K562 (cell line): Measurements from ENCODE around the gene LPIN1. TPM values are rescaled to one million over a fixed set of nuclear protein-coding genes. Genes with fewer than 3 reads are reported as not detected.

Source experiments
- HNRNPUL1 ChIP-seq: fragments of 200-400 bp; formaldehyde crosslinking; IDR thresholded peaks from 2 replicates; pipeline ENCODE4 v1.6.1; 2017; ENCODE audit warnings: low read length
- KLF16 ChIP-seq: IDR thresholded peaks from 2 replicates; pipeline ENCODE4 v1.6.1; 2016; ENCODE audit warnings: antibody characterized with exemption
- NCOR1 ChIP-seq: fragments of 450-650 bp; IDR thresholded peaks from 2 replicates; pipeline ENCODE4 v1.6.1; 2016; ENCODE audit warnings: mild to moderate bottlenecking, moderate library complexity
- NR4A1 ChIP-seq, 2 experiments: fragments of 250-450 bp in 1 of 2; fragments of 450-650 bp in 1 of 2; sonication (Bioruptor Pico) in 1 of 2; IDR thresholded peaks; 2 replicates each; pipeline versions ENCODE4 v1.4.0 to v1.6.1; 2016 to 2020; ENCODE audit warnings: mild to moderate bottlenecking in 2 of 2, missing compliant biosample characterization in 1 of 2, missing genetic modification characterization in 1 of 2, moderate library complexity in 1 of 2
- SPI1 ChIP-seq: IDR thresholded peaks from 2 replicates; pipeline ENCODE4 v1.6.1; 2011; ENCODE audit warnings: low read depth, low read length, control low read depth, borderline replicate concordance
- STAT5A ChIP-seq: IDR thresholded peaks from 2 replicates; pipeline ENCODE4 v1.6.1; 2012; ENCODE audit warnings: low read length, inconsistent platforms, borderline replicate concordance
- TBL1XR1 ChIP-seq, 2 experiments: IDR thresholded peaks; 2 replicates each; pipeline ENCODE4 v1.6.1; 2012; ENCODE audit warnings: improper control_type of control experiment in 2 of 2, low read length in 2 of 2, mild to moderate bottlenecking in 1 of 2
- TCF3 ChIP-seq: sonication (generic); formaldehyde crosslinking; IDR thresholded peaks from 2 replicates; pipeline ENCODE4 v1.4.0; 2020; ENCODE audit warnings: mild to moderate bottlenecking, missing genetic modification reagents
- TEAD4 ChIP-seq, 2 experiments: sonication (generic) in 1 of 2; formaldehyde crosslinking in 1 of 2; IDR thresholded peaks; 2 replicates each; pipeline versions ENCODE4 v1.6.1 to v1.8.0; 2012 to 2022; ENCODE audit warnings: borderline replicate concordance in 1 of 2, inconsistent platforms in 1 of 2, low read length in 1 of 2, mild to moderate bottlenecking in 1 of 2, missing genetic modification reagents in 1 of 2
- ZNF77 ChIP-seq: fragments of 250-450 bp; sonication (Bioruptor Pico); IDR thresholded peaks from 2 replicates; pipeline ENCODE4 v1.5.0; 2020
- polyA plus RNA-seq, 8 experiments: library from polyadenylated mRNA; depleted of rRNA in 4 of 8; stranded (reverse) in 5 of 8; unstranded in 3 of 8; fragments of >200 nt; fragmentation: Nextera tagmentation in 2 of 8; fragmentation: Illumina TruSeq in 1 of 8; extraction: Ambion mirVana in 2 of 8; extraction: Trizol in 1 of 8; gene quantifications; 2 replicates each; pipeline versions ENCODE4 v1.2.1 to v1.2.3, GENCODE V29; 2011 to 2014; ENCODE audit warnings: inconsistent platforms in 1 of 8, missing spikeins in 1 of 8
- total RNA-seq, 7 experiments: library from RNA; depleted of rRNA in 6 of 7; stranded (reverse); fragments of >200 nt in 6 of 7; fragmentation: Illumina TruSeq in 2 of 7; extraction: Trizol in 2 of 7; gene quantifications; 2 replicates each; pipeline versions ENCODE4 v1.2.1 to v1.2.3, GENCODE V29; 2011 to 2021; ENCODE audit warnings: low replicate concordance in 1 of 7
- TF ChIP-seq, protein P1 (sequence below), 2 experiments: fragments of 450-650 bp in 1 of 2; sonication (generic) in 1 of 2; formaldehyde crosslinking in 1 of 2; IDR thresholded peaks; 2 replicates each; pipeline versions ENCODE4 v1.7.1 to v1.9.0; 2016 to 2022; ENCODE audit warnings: inconsistent platforms in 1 of 2, mild to moderate bottlenecking in 1 of 2, missing genetic modification reagents in 1 of 2
- TF ChIP-seq, protein P2 (sequence below): fragments of 200-800 bp; sonication (Bioruptor generic); IDR thresholded peaks from 2 replicates; pipeline ENCODE4 v1.6.1; 2017; ENCODE audit warnings: missing genetic modification characterization, missing compliant biosample characterization
- TF ChIP-seq, protein P3 (sequence below): sonication (generic); formaldehyde crosslinking; IDR thresholded peaks from 2 replicates; pipeline ENCODE4 v1.8.0; 2022; ENCODE audit warnings: mild to moderate bottlenecking, missing genetic modification reagents

LPIN1 gene
- total and polyA plus RNA-seq, 9 of the 15 experiments (the other 6 are each of a cell fraction or from before 2014, with no cell fraction given) = 9.2 to 84.0 (median 27.8) TPM

DNA sequence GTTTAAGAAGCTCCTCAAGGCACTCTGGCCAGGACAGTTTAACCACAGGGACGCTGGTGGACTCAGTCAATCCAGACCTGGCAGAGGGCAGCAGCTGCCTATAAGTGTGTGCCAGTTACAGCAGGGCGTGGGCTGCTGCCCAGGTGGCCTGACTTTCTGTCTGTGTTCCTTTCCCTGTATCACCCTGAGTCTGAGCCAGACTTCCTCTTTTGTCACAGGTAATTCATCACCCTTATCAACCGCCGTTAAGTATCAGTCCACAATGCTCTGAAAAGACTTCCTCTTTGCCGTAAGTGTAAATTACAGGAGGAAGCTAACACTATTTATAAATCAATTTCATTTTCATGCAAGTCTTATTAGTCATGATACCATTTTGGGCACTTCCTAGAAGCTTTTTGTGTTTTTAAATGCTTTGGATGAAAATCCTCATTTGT is 7.0 kb downstream of the LPIN1 start (continued):
- TF ChIP-seq, protein P1, sequence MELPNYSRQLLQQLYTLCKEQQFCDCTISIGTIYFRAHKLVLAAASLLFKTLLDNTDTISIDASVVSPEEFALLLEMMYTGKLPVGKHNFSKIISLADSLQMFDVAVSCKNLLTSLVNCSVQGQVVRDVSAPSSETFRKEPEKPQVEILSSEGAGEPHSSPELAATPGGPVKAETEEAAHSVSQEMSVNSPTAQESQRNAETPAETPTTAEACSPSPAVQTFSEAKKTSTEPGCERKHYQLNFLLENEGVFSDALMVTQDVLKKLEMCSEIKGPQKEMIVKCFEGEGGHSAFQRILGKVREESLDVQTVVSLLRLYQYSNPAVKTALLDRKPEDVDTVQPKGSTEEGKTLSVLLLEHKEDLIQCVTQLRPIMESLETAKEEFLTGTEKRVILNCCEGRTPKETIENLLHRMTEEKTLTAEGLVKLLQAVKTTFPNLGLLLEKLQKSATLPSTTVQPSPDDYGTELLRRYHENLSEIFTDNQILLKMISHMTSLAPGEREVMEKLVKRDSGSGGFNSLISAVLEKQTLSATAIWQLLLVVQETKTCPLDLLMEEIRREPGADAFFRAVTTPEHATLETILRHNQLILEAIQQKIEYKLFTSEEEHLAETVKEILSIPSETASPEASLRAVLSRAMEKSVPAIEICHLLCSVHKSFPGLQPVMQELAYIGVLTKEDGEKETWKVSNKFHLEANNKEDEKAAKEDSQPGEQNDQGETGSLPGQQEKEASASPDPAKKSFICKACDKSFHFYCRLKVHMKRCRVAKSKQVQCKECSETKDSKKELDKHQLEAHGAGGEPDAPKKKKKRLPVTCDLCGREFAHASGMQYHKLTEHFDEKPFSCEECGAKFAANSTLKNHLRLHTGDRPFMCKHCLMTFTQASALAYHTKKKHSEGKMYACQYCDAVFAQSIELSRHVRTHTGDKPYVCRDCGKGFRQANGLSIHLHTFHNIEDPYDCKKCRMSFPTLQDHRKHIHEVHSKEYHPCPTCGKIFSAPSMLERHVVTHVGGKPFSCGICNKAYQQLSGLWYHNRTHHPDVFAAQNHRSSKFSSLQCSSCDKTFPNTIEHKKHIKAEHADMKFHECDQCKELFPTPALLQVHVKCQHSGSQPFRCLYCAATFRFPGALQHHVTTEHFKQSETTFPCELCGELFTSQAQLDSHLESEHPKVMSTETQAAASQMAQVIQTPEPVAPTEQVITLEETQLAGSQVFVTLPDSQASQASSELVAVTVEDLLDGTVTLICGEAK (IDR thresholded peaks at IDR 0.05) = no peak
- TF ChIP-seq, protein P1 (CRISPR knock-in tag; IDR thresholded peaks at IDR 0.05) = no peak
- TF ChIP-seq TEAD4 (IDR thresholded peaks at IDR 0.05; ENCODE audit: low read length) (peak; percentile 77), TEAD4 (CRISPR knock-in tag; IDR thresholded peaks at IDR 0.05; ENCODE audit: borderline replicate concordance) (no peak), SPI1 (peak; percentile 100), TCF3 (CRISPR knock-in tag) (peak; percentile 60), NR4A1 (CRISPR knock-in tag; IDR thresholded peaks at IDR 0.05) (peak; percentile 24; the same call in 1 of the 2 replicates), NR4A1 (tag; IDR thresholded peaks at IDR 0.05) (no peak), NCOR1 (peak; percentile 55; the same call in 1 of the 2 replicates), KLF16 (peak; percentile 66; the same call in 1 of the 2 replicates), ZNF77 (CRISPR knock-in tag) (no peak), HNRNPUL1 (no peak), STAT5A (peak; percentile 35; the same call in 1 of the 2 replicates), TBL1XR1 (IDR thresholded peaks at IDR 0.05; ENCODE audit: low read length in 2 of 2) (peak in 1 of 2 experiments; percentile 52; a peak in 1 of 4 replicates)
- TF ChIP-seq, protein P2, sequence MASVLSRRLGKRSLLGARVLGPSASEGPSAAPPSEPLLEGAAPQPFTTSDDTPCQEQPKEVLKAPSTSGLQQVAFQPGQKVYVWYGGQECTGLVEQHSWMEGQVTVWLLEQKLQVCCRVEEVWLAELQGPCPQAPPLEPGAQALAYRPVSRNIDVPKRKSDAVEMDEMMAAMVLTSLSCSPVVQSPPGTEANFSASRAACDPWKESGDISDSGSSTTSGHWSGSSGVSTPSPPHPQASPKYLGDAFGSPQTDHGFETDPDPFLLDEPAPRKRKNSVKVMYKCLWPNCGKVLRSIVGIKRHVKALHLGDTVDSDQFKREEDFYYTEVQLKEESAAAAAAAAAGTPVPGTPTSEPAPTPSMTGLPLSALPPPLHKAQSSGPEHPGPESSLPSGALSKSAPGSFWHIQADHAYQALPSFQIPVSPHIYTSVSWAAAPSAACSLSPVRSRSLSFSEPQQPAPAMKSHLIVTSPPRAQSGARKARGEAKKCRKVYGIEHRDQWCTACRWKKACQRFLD (CRISPR knock-in tag) = peak; percentile 39; the same call in 1 of the 2 replicates
- TF ChIP-seq, protein P3, sequence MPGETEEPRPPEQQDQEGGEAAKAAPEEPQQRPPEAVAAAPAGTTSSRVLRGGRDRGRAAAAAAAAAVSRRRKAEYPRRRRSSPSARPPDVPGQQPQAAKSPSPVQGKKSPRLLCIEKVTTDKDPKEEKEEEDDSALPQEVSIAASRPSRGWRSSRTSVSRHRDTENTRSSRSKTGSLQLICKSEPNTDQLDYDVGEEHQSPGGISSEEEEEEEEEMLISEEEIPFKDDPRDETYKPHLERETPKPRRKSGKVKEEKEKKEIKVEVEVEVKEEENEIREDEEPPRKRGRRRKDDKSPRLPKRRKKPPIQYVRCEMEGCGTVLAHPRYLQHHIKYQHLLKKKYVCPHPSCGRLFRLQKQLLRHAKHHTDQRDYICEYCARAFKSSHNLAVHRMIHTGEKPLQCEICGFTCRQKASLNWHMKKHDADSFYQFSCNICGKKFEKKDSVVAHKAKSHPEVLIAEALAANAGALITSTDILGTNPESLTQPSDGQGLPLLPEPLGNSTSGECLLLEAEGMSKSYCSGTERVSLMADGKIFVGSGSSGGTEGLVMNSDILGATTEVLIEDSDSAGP = no peak
